CD4-positive, alpha-beta T cell treated with Interleukin-12 subunit alpha and Interleukin-12 subunit beta, for 1 hour (primary cell): Measurements from ENCODE around the gene KCNN3.

Experiments
- DNase-seq: peaks from one replicate; pipeline ENCODE4 v3.0.0-alpha.2; 2020

Gene KCNN3

DNA sequence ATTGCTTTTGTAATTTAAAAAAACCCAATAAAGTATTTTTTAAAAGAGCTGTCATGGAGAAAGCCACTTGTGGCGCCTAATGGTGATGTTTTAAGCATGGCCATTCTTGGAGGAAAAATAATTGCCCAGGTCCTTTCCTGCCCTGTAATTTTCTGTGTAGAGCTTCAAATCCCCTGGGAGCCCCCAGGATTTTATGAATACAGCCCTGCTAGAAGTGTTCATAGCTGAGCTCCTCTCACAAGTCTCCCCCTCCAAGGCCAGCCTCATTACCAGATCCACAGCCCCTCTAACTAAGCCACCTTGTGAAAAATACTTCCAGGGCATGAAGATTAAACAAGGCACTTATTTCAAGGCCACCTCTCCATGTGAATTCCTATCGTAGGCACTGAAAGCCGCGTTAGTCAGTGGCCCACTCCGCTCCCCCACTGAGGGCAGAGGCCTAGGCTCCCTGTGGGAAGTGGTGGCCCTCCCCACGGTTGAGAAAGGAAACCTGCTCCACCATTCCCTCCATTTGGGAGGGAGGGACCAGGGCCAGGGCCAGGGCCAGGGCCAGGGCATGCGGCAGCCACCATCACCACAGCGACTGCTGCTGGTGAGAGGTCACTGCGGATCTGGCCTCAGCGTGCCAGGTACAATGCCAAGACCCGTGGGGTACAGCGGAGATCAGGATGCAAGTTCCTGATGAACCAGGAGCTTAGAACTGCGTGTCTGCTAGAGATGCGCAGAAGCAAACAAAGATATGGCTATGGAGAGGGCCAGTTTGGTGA lies 83.1 kb downstream of the KCNN3 start:
- DNase-seq, result no peak

DNA sequence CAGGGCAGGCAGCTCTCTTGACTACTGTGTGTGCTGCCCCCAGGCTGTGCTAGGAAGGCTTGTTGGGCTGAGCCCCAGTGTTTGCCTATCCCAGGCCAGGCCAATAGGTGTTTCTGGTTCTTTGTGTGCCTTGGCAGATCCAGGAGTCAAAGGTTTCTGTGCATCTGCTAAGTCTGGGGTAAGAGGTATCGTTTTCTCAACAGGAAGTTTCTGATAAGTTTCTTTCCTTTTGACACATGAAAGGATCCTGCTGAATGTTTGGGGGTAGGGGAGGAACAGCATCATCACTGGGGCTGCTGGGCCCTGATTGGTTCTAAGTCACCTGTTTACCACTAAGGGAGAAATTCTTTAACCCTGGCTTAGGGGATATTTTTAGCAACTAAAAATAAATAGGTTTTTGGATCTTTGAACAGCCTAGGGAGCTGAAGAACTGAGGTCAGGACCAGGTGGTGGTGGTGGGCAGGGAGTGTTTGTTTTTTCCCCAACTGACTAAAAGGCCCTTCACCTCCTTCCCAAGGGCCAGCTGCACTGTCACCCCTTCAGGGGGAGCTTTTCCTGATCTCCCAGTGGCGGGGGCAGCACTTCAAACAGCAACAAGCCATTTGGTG lies 85.1 kb downstream of the KCNN3 start:
- peak; percentile 73 for DNase-seq

- DNase-seq, result no peak
Observed at GRCh38 chr1:154784416-154784815, 85.7 kb downstream of the KCNN3 start.

DNA sequence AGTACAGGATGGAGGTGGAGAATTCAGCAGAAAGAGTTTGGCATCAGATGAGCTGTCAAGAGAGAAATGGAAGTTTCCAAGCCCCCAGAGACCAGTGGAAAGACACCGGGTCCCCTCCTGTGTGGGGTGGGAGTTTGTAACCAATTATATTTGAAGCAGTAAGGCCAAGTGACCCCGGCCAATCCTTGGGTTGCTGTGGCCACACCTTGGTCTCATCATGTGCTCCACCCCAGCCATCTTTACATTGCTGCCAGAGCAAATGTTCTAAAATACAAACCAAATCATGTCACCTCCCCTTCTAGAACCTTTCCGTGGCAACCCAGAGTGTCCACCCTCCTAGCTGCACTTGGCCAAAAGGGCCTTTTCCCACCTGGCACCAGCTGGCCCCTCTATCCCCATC lies 86.1 kb downstream of the KCNN3 start:
- DNase-seq, result no peak

GRCh38 chr1:154780541-154780940 lies 89.5 kb downstream of the KCNN3 start:
- DNase-seq, result no peak

DNA sequence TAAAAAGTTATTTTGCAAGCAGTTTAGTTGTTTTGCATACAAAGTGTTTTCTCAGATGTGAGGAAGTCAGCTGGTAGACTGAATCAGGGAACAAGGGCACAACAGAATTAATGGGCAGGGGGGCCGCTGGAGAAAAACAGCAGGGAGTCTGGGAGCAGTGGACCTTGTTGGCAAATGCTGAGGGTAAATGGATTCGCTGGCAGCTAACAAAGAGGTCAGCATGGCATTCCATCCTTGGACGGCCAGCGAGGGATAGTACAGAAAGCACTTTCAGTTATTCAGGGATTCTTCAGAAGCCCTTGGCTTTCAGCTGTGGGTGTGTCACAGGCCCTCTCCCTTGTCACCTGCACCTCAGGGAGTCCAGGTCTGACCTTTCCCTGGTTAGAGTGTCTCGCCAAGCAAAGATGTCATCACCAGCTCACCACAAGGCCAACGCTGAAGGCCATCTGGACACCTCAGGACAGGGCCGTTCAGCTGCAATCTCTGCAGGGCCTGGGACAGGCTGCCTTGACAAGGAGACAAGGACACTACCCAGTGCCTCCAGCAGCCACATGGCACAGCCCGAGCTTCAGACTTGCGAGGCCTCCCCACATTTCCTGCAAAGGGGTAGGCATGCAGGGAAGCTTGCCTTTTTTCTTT lies 90.4 kb downstream of the KCNN3 start:
- DNase-seq, result no peak

DNA sequence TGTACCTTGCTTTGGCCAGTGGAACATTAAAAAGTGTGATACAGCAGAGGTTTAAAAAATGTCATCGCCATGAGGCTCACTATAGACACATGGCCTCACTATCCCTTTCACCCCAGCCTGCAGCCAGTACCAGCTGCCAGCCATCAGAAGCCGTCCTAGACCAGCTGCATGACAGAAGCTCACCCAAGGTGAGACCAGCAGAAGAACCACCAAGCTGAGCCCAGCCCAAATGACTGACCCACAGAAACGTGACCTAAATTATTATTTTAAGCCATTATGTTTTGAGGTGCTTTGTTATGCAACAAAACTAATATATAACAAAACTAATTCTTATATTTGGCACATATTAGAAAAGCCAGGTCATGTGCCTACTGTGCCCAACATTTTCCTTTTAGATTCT lies 91.1 kb downstream of the KCNN3 start:
- DNase-seq, result no peak

DNA sequence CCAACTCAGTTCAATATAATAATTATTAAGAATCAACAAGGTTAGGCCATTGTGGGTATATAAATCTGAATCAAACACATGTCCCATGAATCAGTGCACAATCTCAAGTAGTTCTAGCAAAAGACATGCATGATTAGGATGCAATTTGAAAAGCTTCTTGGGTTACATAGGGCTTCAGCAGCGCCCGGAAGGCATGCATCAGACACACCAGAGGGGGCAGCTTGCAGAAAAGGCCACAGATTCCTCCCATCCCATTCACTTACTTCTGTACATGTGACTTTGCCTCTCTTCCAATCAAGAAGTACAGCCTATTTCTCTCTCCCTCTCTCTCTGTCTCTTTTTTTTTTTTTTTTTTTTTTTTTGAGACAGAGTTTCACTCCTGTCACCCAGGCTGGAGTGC lies 91.8 kb downstream of the KCNN3 start:
- DNase-seq, result no peak

- DNase-seq, result no peak
Observed at GRCh38 chr1:154777781-154778180, 92.3 kb downstream of the KCNN3 start.

GRCh38 chr1:154777154-154777553 lies 92.9 kb downstream of the KCNN3 start:
- DNase-seq, result no peak

GRCh38 chr1:154775621-154776605 lies 94.2 kb downstream of the KCNN3 start:
- no peak for DNase-seq

- DNase-seq, result no peak
Observed at GRCh38 chr1:154774175-154774855, 95.8 kb downstream of the KCNN3 start.

- no peak for DNase-seq
Observed at GRCh38 chr1:154773551-154773950, 96.5 kb downstream of the KCNN3 start.

DNA sequence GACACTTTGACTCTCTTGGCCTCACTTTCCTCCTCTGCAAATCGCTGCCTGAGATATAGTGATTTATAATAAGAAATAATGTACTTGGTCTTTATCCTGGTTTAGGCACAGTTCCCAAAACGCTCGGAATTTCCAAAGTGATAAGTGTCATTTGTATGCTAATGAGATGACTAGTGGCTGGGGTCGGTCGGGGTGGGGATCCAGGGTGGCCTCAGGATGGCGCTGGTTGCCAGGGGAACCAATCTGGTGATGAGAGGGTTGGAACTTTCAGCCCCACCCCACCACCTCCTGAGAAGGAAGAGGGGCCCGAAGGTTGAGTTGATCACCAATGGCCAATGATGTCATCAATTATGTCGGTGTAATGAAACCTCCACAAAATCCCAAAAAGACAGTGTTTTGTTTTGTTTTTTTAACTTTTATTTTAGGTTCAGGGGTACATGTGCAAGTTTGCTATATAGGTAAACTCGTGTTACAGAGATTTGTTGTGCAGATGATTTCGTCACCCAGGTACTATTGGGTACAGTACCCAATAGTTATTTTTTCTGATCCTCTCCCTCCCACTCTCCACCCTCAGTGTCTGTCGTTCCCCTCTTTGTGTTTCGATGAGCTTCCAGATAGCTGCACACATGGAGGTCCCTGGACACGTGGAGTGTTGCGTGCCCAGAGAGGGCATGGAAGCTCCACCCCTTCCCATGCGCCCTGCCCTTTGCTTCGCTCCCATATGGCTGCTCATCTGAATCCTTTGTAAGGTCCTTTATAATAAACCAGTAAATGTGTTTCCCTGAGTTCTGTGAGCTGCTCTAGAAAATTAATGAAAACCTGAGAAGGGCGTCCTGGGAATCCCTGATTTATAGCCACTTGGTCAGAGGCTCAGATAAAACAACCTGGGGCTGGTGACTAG lies 97.2 kb downstream of the KCNN3 start:
- peak; percentile 30 for DNase-seq

DNA sequence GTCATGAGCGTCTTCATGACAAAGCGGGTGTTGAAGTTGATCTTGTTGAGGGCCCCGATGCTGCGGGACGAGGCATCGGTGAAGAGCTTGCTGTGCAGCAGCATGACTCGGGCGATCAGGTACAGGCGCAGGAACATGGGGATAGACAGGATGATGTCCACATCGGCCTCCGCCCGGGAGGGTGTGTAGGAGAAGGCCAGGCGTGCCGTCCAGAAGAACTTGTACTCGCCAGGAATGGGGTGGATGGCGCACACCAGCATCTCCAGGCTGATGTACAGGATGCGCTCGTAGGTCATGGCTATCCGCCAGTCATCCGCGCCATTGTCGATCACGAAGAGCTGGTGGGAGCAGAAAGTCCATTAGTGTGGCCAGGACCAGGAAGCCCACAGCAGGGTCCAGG lies 98.0 kb downstream of the KCNN3 start:
- DNase-seq, result no peak

DNA sequence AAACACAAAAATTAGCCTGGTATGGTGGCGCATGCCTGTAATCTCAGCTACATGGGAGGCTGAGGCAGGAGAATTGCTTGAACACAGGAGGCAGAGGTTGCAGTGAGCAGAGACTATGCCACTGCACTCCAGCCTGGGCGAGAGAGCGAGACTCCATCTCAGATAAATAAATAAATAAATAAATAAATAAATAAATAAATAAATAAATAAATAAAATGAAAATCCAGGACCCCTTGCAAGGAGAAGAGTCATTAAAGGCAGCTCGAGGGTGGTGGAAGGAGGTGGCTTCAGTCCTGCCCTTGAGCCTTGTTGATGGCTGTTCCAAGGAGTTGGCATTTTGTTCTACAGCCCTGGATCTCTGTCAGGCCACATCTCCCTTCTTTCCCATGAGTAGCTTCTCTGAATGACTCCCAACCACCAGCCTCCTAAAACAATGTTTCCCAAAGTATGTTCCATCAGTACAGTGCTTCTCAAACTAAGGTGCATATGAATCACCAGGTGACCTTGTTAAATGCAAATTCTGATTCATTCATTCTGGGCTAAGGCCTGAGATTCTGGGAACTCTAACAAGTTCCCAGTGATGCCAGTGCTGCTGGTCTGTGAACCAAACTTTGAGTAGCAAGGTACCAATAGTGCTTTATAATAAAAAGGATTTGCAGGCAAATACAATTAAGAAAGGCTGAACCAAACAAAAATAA lies 99.0 kb downstream of the KCNN3 start:
- no peak for DNase-seq

- no peak for DNase-seq
Observed at GRCh38 chr1:154769193-154769895, 100.7 kb downstream of the KCNN3 start.

DNA sequence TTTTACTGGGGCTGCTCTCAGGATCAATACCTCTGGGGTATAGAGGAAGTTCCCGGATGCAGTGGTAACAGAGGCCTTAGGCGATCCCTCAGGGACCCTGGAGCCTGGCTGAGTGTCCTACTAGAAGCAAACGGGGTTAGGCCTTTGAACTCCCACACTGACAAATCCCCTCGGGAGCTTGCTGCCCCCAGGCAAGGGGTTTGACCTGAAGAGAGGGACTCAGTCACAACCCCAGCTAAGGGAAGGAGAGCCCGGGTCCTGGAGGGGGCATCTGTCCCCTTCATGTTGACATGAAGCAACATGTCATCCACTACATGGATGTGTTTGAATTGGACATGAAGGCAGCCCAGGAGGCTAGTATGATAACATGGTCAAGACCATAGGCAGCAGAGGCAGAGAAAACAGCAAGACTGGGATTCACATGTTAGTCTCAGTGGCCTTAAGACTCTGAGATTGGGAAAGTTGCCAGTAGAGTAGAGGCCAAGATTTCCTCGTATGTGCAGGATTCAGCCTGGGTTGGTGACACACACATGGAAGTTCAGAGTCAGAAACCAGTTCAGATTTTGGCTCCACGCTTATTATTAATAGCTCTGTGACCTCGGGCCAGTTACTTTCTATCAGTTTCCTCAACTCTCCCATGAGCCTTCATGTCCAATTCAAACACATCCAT lies 101.5 kb downstream of the KCNN3 start:
- no peak for DNase-seq
